Gastrocnemius medialis (tissue), 4 donors: Measurements from ENCODE around the gene RASAL2. TPM values are rescaled to one million over a fixed set of nuclear protein-coding genes. Genes with fewer than 3 reads are reported as not detected.

Experiments
- ATAC-seq, 2 donors: fragments of 150-250 bp; one replicate each; pipeline ENCODE4 v1.9.1; 2016
- DNase-seq, 2 donors: peaks; one replicate each; pipeline ENCODE4 v3.0.0-alpha.2; 2019
- H3K27ac ChIP-seq, 4 donors: fragments of 200-600 bp; sonication (generic); 1 replicate in 1 of 4; 2 replicates in 3 of 4; pipeline ENCODE4 v1.5.1; 2016 to 2018; ENCODE audit warnings: mild to moderate bottlenecking in 2 of 4, moderate library complexity in 1 of 4
- H3K27me3 ChIP-seq, 3 donors: fragments of 200-600 bp; sonication (generic) in 2 of 3; 1 replicate in 1 of 3; 2 replicates in 2 of 3; pipeline versions ENCODE4 v1.5.1 to v1.6.0; 2016 to 2019; ENCODE audit warnings: mild to moderate bottlenecking in 1 of 3, moderate library complexity in 1 of 3
- H3K36me3 ChIP-seq, 2 donors: fragments of 200-600 bp; sonication (generic) in 1 of 2; one replicate each; pipeline ENCODE4 v1.5.1; 2017 to 2018
- H3K4me1 ChIP-seq, 2 donors: fragments of 200-600 bp; sonication (generic) in 1 of 2; one replicate each; pipeline ENCODE4 v1.5.1; 2016 to 2017; ENCODE audit warnings: mild to moderate bottlenecking in 2 of 2
- H3K4me3 ChIP-seq, 4 donors: fragments of 200-600 bp; sonication (generic) in 3 of 4; 1 replicate in 1 of 4; 2 replicates in 3 of 4; pipeline ENCODE4 v1.5.1; 2016 to 2019; ENCODE audit warnings: mild to moderate bottlenecking in 2 of 4
- H3K9me3 ChIP-seq, 3 donors: fragments of 200-600 bp; sonication (generic) in 2 of 3; 1 replicate in 1 of 3; 2 replicates in 2 of 3; pipeline ENCODE4 v1.5.1; 2016 to 2019
- CTCF ChIP-seq, 5 experiments: fragments of 450-650 bp in 3 of 5; fragments of 200-600 bp in 2 of 5; sonication (generic) in 2 of 5; IDR thresholded peaks in 4 of 5; conservative IDR thresholded peaks in 1 of 5; 1 replicate in 4 of 5; 2 replicates in 1 of 5; pipeline ENCODE4 v1.5.1; 2016 to 2019; ENCODE audit warnings: antibody characterized with exemption in 5 of 5, mild to moderate bottlenecking in 3 of 5, moderate library complexity in 3 of 5
- POLR2A ChIP-seq, 2 donors: fragments of 450-650 bp; IDR thresholded peaks; one replicate each; pipeline ENCODE4 v1.6.1; 2017; ENCODE audit warnings: antibody characterized with exemption in 2 of 2, mild to moderate bottlenecking in 2 of 2, moderate library complexity in 2 of 2
- in situ Hi-C, 4 donors: fragments of 200-750 bp; cut with MboI; loops; one replicate each; pipeline versions ENCODE4 v1.15.0 to v1.8.0; 2017; ENCODE audit warnings: low sequenced_read_pairs in 4 of 4
- intact Hi-C: fragments of 100-400 bp; cut with DNase I; formaldehyde crosslinking; loops from one replicate; pipeline ENCODE4 v1.15.1; 2023; ENCODE audit warnings: low total_unique reads
- total RNA-seq, 4 donors: library from RNA; depleted of rRNA; stranded (reverse); fragments of >200 nt; gene quantifications; one replicate each; pipeline versions ENCODE4 v1.1.0 to v1.2.3, GENCODE V29; 2016

The RASAL2 gene
- total RNA-seq, 4 donors from 2014 or later: 7.6 to 13.4 (median 8.8) TPM

- Histone ChIP-seq H3K4me3 (no peak overlapping the region), H3K9me3 (no peaks in the 10 kb centered on the region), H3K27me3 (no peaks in the 10 kb centered on the region), H3K4me1 (no peaks in the 10 kb centered on the region), H3K27ac (no peak overlapping the region), H3K36me3 (no peaks in the 10 kb centered on the region)
- ATAC-seq (no peak), DNase-seq (no peak)
- in situ Hi-C loops: no loop called here
- intact Hi-C loops: no loop called here
- TF ChIP-seq POLR2A (IDR thresholded peaks at IDR 0.05) (no peak), CTCF (IDR thresholded peaks at IDR 0.05 in 4 of 5, conservative IDR thresholded peaks at IDR 0.05 in 1 of 5) (no peak)
These were observed 137.0 kb downstream of the RASAL2 start for GRCh38 chr1:178230881-178231409.

DNA sequence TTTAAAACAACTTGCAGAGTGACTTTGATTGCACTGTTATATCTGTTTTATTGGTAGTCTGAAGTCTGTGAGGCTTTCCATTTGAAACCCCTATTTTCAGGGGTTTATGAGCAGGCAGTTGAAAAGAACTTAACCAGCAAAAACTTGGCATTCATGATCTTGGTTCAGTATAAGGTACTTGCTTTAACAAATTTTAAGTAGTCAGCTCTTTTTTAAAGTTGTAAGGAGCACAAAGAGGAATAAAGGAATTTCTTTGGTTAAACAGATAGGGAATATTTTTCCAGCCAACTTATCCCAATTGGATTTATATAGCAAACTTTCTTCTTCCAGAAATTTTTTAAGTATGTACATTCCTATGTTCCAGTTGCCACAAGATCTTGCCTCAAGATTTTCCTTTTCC is 138.2 kb downstream of the RASAL2 start:
- DNase-seq (no peak), ATAC-seq (no peak)
- intact Hi-C loops (no loop called here), in situ Hi-C loops (no loop called here)
- no peak for TF ChIP-seq CTCF (IDR thresholded peaks at IDR 0.05 in 4 of 5, conservative IDR thresholded peaks at IDR 0.05 in 1 of 5)
- TF ChIP-seq POLR2A (IDR thresholded peaks at IDR 0.05): no peak
- Histone ChIP-seq H3K27me3 (no peaks in the 10 kb centered on the region), H3K4me1 (no peaks in the 10 kb centered on the region), H3K27ac (no peak overlapping the region), H3K36me3 (no peaks in the 10 kb centered on the region), H3K9me3 (no peaks in the 10 kb centered on the region), H3K4me3 (no peak overlapping the region)

- Histone ChIP-seq H3K9me3 (no peaks in the 10 kb centered on the region), H3K4me1 (no peaks in the 10 kb centered on the region), H3K27me3 (no peaks in the 10 kb centered on the region), H3K36me3 (no peaks in the 10 kb centered on the region), H3K4me3 (no peak overlapping the region), H3K27ac (no peak overlapping the region)
- intact Hi-C loops: no loop called here
- no peak for DNase-seq
- ATAC-seq: no peak
- TF ChIP-seq CTCF (IDR thresholded peaks at IDR 0.05 in 4 of 5, conservative IDR thresholded peaks at IDR 0.05 in 1 of 5): no peak
- TF ChIP-seq POLR2A (IDR thresholded peaks at IDR 0.05): no peak
- in situ Hi-C loops: no loop called here
These were observed 139.0 kb downstream of the RASAL2 start for GRCh38 chr1:178232949-178233348.

DNA sequence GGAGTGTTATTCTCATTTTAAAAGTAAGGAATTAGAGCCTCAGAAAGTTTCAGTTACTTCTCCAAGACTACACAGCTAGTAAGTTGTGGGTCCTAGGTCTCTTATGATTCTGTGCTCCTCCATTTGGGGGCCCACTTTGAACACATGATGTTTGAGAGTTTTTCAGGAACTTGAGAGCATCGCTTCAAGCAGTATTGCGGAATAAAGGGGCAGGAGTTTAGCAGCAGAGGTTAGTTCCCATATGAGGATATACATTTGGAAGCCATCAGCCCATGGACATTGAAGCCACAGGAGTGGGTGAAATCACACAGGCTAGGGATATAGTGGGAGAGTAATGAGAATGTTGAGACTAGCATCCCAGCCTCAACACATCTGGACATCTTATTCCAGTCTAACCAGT is 143.2 kb downstream of the RASAL2 start:
- Histone ChIP-seq H3K36me3 (no peaks in the 10 kb centered on the region), H3K27me3 (no peaks in the 10 kb centered on the region), H3K4me1 (peaks cover 0 to 12% of the 10 kb centered on the region in 2 donors), H3K4me3 (no peak overlapping the region), H3K27ac (no peak overlapping the region), H3K9me3 (no peaks in the 10 kb centered on the region)
- intact Hi-C loops (no loop called here), in situ Hi-C loops (no loop called here)
- ATAC-seq (no peak), DNase-seq (no peak)
- TF ChIP-seq CTCF (IDR thresholded peaks at IDR 0.05 in 4 of 5, conservative IDR thresholded peaks at IDR 0.05 in 1 of 5): no peak
- no peak for TF ChIP-seq POLR2A (IDR thresholded peaks at IDR 0.05)
